ENCODE results near the gene PABPN1L.

Gene PABPN1L

GRCh38 chr16:88884569-88885271, 18.3 kb upstream of the PABPN1L start:
- no peak for DNase-seq (ENCODE audit: low read depth, low spot score)

- DNase-seq (ENCODE audit: low read depth, low spot score) = no peak
Measured at GRCh38 chr16:88883946-88884345, 17.5 kb upstream of the PABPN1L start.

GRCh38 chr16:88883117-88883895, 16.8 kb upstream of the PABPN1L start:
- no peak for DNase-seq (ENCODE audit: low read depth, low spot score)

- DNase-seq (ENCODE audit: low read depth, low spot score) = no peak
Measured at GRCh38 chr16:88882358-88883030, 16.0 kb upstream of the PABPN1L start.

- DNase-seq (ENCODE audit: low read depth, low spot score) = no peak
Measured at GRCh38 chr16:88881675-88882357, 15.4 kb upstream of the PABPN1L start.

- DNase-seq (ENCODE audit: low read depth, low spot score) = peak; percentile 26
Measured at GRCh38 chr16:88881007-88881615, 14.7 kb upstream of the PABPN1L start.

GRCh38 chr16:88880226-88881006, 14.0 kb upstream of the PABPN1L start:
- DNase-seq (ENCODE audit: low read depth, low spot score) = no peak

GRCh38 chr16:88879788-88880055, 13.3 kb upstream of the PABPN1L start:
- no peak for DNase-seq (ENCODE audit: low read depth, low spot score)

- no peak for DNase-seq (ENCODE audit: low read depth, low spot score)
Measured at GRCh38 chr16:88878967-88879787, 12.7 kb upstream of the PABPN1L start.

- no peak for DNase-seq (ENCODE audit: low read depth, low spot score)
Measured at GRCh38 chr16:88878356-88878755, 11.9 kb upstream of the PABPN1L start.

GRCh38 chr16:88877564-88878289, 11.3 kb upstream of the PABPN1L start:
- DNase-seq (ENCODE audit: low read depth, low spot score) = no peak

- DNase-seq (ENCODE audit: low read depth, low spot score) = no peak
Measured at GRCh38 chr16:88876942-88877526, 10.6 kb upstream of the PABPN1L start.

- no peak for DNase-seq (ENCODE audit: low read depth, low spot score)
Measured at GRCh38 chr16:88875703-88876234, 9.3 kb upstream of the PABPN1L start.

GRCh38 chr16:88874938-88875599, 8.6 kb upstream of the PABPN1L start:
- no peak for DNase-seq (ENCODE audit: low read depth, low spot score)

- no peak for DNase-seq (ENCODE audit: low read depth, low spot score)
Measured at GRCh38 chr16:88872650-88873331, 6.3 kb upstream of the PABPN1L start.

GRCh38 chr16:88871730-88872416, 5.4 kb upstream of the PABPN1L start:
- no peak for DNase-seq (ENCODE audit: low read depth, low spot score)

- DNase-seq (ENCODE audit: low read depth, low spot score) = no peak
Measured at GRCh38 chr16:88871349-88871702, 4.9 kb upstream of the PABPN1L start.
